ENCODE results near the gene PGM5.

GRCh38 chr9:68513385-68513784 is 157.0 kb downstream of the PGM5 start:
- no peak for TF ChIP-seq CTCF (IDR thresholded peaks at IDR 0.05)
- no peak for TF ChIP-seq POLR2A (IDR thresholded peaks at IDR 0.05)
